GM18498 (cell line): ENCODE results near the gene SUPT20HL1.
A peak's percentile ranks its signal among the peaks of the same experiment; 100 is the strongest.

Source experiments
- ATAC-seq: cut with Tn5 transposase; IDR thresholded peaks from one replicate; pipeline ENCODE4 v1.9.1; 2021; ENCODE audit warnings: mild to moderate bottlenecking, moderate library complexity; ENCODE audit not compliant: unreplicated experiment

Gene SUPT20HL1

GRCh38 chrX:24395775-24396174, 35.3 kb downstream of the SUPT20HL1 start:
- ATAC-seq = peak; percentile 55

GRCh38 chrX:24396236-24396930, 35.9 kb downstream of the SUPT20HL1 start:
- ATAC-seq = no peak

DNA sequence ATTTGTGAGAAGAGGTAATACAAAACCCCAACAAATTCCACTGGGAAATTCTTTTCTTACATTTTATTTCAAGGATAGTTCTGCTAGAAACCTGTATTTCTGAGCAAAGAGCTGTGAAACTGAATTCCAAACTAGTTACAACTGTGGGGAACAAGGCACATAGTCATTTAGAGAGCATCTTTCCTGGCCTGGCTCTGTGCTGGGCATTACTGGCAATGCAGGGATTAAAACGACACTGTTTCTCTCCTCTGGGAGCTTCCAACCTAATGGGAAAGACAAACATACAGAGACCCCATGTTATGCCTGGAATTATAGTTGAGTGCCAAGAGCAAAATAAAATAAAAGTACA, 36.5 kb downstream of the SUPT20HL1 start:
- ATAC-seq = no peak

- no peak for ATAC-seq
Observed at GRCh38 chrX:24398766-24399165, 38.3 kb downstream of the SUPT20HL1 start.

- ATAC-seq = no peak
Observed at GRCh38 chrX:24399550-24399949, 39.1 kb downstream of the SUPT20HL1 start.

DNA sequence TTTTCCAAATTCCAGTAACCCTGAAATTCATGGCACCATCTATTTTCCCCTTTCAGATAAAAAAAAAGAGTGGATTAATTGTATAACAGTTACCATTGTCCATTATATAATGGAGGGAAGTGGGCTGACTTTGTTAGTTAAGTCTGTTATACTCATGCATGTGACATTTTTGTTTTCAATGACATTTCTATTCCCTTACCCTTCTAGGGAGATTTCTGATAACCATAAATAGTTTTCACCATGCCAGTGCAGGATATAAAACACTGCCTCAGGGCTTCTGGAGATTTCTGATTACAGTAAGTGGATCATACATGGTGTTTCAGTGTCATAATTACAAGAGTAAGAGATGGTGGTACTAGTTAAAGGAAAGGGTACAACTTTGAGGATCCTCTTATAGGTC, 45.5 kb downstream of the SUPT20HL1 start:
- no peak for ATAC-seq
